Activated CD4-positive, alpha-beta T cell treated with anti-CD3 and anti-CD28 coated beads, Interleukin-10, Interleukin-2, amounts not matched to agents 100 ng/mL and 50 ng/mL, durations not matched to agents 16 hours and 8 hours (primary cell): ENCODE results near the gene WNT9A.

Source experiments
- DNase-seq: peaks from one replicate; pipeline ENCODE4 v3.0.0-alpha.2; 2020

WNT9A gene

GRCh38 chr1:227953022-227953412, 5.3 kb upstream of the WNT9A start:
- DNase-seq = no peak

- DNase-seq = no peak
Observed at GRCh38 chr1:227952374-227953021, 4.8 kb upstream of the WNT9A start.

GRCh38 chr1:227951624-227952373, 4.1 kb upstream of the WNT9A start:
- no peak for DNase-seq

- DNase-seq = no peak
Observed at GRCh38 chr1:227950735-227951346, 3.1 kb upstream of the WNT9A start.

GRCh38 chr1:227949954-227950734, 2.4 kb upstream of the WNT9A start:
- no peak for DNase-seq

- no peak for DNase-seq
Observed at GRCh38 chr1:227949341-227949921, 1.7 kb upstream of the WNT9A start.

GRCh38 chr1:227948493-227949260, 945 bp upstream of the WNT9A start:
- DNase-seq = no peak

GRCh38 chr1:227947386-227947675, 401 bp downstream of the WNT9A start:
- no peak for DNase-seq

- DNase-seq = peak; percentile 57
Observed at GRCh38 chr1:227946624-227947385, 927 bp downstream of the WNT9A start.

GRCh38 chr1:227945891-227946623, 1.7 kb downstream of the WNT9A start:
- DNase-seq = no peak

GRCh38 chr1:227944931-227945890, 2.5 kb downstream of the WNT9A start:
- no peak for DNase-seq

GRCh38 chr1:227944090-227944930, 3.4 kb downstream of the WNT9A start:
- no peak for DNase-seq

GRCh38 chr1:227943381-227944089, 4.2 kb downstream of the WNT9A start:
- no peak for DNase-seq

- DNase-seq = no peak
Observed at GRCh38 chr1:227942716-227943261, 4.9 kb downstream of the WNT9A start.

- DNase-seq = no peak
Observed at GRCh38 chr1:227942021-227942715, 5.6 kb downstream of the WNT9A start.

GRCh38 chr1:227941509-227942020, 6.2 kb downstream of the WNT9A start:
- DNase-seq = no peak

- DNase-seq = no peak
Observed at GRCh38 chr1:227940791-227941241, 6.9 kb downstream of the WNT9A start.
